Subcutaneous preadipocyte (primary cell): ENCODE data around the gene LEFTY1. TPM values are rescaled to one million over a fixed set of nuclear protein-coding genes. Genes with fewer than 3 reads are reported as not detected.

ENCODE experiments used
- small RNA-seq: library from RNA; depleted of rRNA; stranded (forward); fragments of <200 nt; gene quantifications from one replicate; pipeline ENCODE3, GENCODE V24; 2012
- total RNA-seq: library from RNA; depleted of rRNA; stranded (reverse); fragments of >200 nt; gene quantifications from 2 replicates; pipeline ENCODE4 v1.2.3, GENCODE V29; 2012

Gene LEFTY1
- not detected in 2 replicates for total RNA-seq

GRCh38 chr1:225888898-225889601 lies at the start of gene LEFTY1:
Gene LEFTY1, minus strand, starts transcription at chr1:225889146. Its CDS starts 80 bp downstream, at chr1:225889066.

DNA sequence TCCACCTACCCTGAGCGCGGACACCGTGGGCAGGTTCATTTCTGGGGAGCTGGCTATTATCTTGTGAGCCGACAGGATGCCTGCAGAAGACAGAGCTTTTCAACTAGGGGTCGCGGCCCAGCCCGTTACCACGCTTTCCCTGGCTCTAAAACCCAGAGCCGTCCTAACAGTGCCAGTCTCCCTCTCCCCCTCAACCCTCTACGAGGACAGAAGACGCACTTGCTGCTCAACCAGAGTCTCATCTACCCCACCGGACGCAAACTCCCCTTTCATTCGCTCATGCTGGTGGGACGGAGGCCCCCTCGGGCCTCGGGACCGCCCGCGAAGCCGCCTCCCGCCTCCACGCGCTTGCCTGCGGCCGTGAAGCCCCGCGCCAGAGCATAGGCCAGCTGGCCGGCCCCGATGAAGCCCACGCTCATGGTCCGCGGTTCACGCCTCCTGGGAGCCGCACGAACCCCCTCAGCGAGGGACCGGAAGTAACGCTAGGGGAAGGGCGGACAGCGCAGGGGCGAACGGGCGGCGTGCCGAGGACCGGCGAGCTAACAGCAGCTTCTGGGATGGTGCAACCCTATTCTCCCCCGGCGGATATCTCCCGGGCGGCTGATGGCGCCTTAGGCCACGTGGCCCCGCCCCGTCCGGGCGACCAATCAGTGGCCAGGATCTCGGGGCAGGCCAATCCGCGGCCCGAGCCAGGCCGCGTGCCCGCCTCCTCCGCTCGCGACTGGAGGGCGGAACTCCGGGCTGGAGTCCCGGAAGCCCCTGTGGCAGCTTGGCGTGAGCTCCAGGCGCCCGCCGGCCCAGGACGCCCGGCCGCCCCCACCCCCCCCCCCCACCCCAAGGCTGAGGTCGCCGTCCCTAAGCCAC lies 35.0 kb upstream of the LEFTY1 start, which contains the start of gene PYCR2:
Gene PYCR2, minus strand, starts transcription at position 559 of the 864 bp plus-strand sequence. Its CDS starts 140 bp downstream, at position 419.

GRCh38 chr1:225881959-225882693 lies 6.8 kb downstream of the LEFTY1 start, which contains the start of gene TMEM63A:
Gene TMEM63A, minus strand, starts transcription at chr1:225882380. Its CDS starts 4,800 bp downstream, at chr1:225877580.

Small RNA genes lying within 50 kb of the gene (small RNA-seq; reads per million reads assigned to genes)
- gene AL117348.1 = not detected

Other genes with a start within 250 kb of the LEFTY1 start
- gene ENAH, start 236.0 kb downstream of the LEFTY1 start, total RNA-seq = 54.0 and 70.0 TPM in 2 replicates
- 160 and 169 TPM in 2 replicates for gene SRP9, start 111.3 kb downstream of the LEFTY1 start, total RNA-seq
- 26.0 and 41.2 TPM in 2 replicates for gene EPHX1, start 79.0 kb downstream of the LEFTY1 start, total RNA-seq
- 15.1 and 28.2 TPM in 2 replicates for gene TMEM63A, start 6.8 kb downstream of the LEFTY1 start, total RNA-seq
- gene PYCR2, start 35.1 kb upstream of the LEFTY1 start, total RNA-seq = 22.0 and 32.8 TPM in 2 replicates
- gene LEFTY2, start 52.1 kb upstream of the LEFTY1 start, total RNA-seq = not detected in 2 replicates
- 11.0 and 16.6 TPM in 2 replicates for gene SDE2, start 110.2 kb upstream of the LEFTY1 start, total RNA-seq
- 100 and 123 TPM in 2 replicates for gene H3-3A, start 173.6 kb upstream of the LEFTY1 start, total RNA-seq